ENCODE measurements around the gene SMARCD2.
"Not testable (repeated sequence)": the region's sequence is repeated elsewhere in the genome, so short reads cannot be mapped to it uniquely, and the experiment has no call there.

Gene SMARCD2

DNA sequence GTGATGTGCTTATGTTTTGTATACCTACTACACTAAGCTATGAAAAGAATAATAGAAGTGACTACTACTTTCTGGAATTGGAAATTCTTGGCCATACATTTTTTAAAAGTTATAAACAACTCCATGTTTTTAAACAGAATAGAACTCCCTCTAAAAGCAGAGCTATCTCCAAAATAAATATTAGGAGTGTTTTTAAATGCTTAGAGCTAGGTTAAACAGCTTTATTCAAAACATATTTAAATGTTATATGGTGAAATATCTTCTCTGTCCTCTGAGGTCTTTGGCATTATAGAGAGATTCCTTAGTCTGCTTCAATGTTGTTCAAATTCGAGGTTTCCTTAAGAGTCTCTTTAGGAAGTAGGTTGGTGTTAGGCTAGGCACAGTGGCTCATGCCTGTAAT, 38.2 kb downstream of the SMARCD2 start:
- H3K9ac ChIP-seq (ENCODE audit: insufficient read length) = no peak overlapping the region
- H3K9me3 ChIP-seq (ENCODE audit: low read depth, low read length) = no peaks in the 10 kb centered on the region
- H3K27ac ChIP-seq = no peak overlapping the region
- H3K36me3 ChIP-seq (ENCODE audit: insufficient read depth, low read length) = peaks cover 95% of the 10 kb centered on the region
- no peak for DNase-seq (ENCODE audit: low read depth, low spot score)
- no peak for TF ChIP-seq EZH2 (IDR thresholded peaks at IDR 0.05)
- TF ChIP-seq FOXP2 (optimal IDR thresholded peaks at IDR 0.05; ENCODE audit: control extremely low read depth, extremely low read length, insufficient read depth) = no peak
- no peak for TF ChIP-seq POLR2AphosphoS5 (IDR thresholded peaks at IDR 0.05; ENCODE audit: borderline replicate concordance, low read depth, low read length)
- H3K4me3 ChIP-seq = no peak overlapping the region

DNA sequence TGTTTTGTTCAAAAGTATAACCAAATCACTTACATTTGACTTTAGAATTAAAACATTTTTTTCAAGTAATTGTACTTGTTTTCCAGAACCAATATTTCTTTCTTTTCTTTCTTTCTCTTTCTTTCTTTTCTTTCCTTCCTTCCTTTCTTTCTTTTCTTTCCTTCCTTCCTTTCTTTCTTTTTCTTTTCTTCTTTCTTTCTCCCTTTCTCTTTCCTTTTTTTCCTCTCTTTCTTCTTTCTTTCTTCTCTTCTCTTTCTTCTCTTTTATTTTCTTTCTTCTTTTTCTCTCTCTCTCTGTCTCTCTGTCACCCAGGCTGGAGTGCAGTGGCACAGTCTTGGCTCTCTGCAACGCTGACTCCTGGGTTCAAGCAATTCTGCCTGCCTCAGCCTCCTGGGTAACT, 41.7 kb downstream of the SMARCD2 start:
- no peak overlapping the region for H3K27ac ChIP-seq
- TF ChIP-seq EZH2 (IDR thresholded peaks at IDR 0.05) (no peak), FOXP2 (optimal IDR thresholded peaks at IDR 0.05; ENCODE audit: control extremely low read depth, extremely low read length, insufficient read depth) (no peak), POLR2AphosphoS5 (IDR thresholded peaks at IDR 0.05; ENCODE audit: borderline replicate concordance, low read depth, low read length) (no peak)
- no peak for DNase-seq (ENCODE audit: low read depth, low spot score)
- peaks cover 96% of the 10 kb centered on the region for H3K36me3 ChIP-seq (ENCODE audit: insufficient read depth, low read length)
- no peaks in the 10 kb centered on the region for H3K9me3 ChIP-seq (ENCODE audit: low read depth, low read length)
- H3K9ac ChIP-seq (ENCODE audit: insufficient read length) = no peak overlapping the region
- H3K4me3 ChIP-seq = no peak overlapping the region

DNA sequence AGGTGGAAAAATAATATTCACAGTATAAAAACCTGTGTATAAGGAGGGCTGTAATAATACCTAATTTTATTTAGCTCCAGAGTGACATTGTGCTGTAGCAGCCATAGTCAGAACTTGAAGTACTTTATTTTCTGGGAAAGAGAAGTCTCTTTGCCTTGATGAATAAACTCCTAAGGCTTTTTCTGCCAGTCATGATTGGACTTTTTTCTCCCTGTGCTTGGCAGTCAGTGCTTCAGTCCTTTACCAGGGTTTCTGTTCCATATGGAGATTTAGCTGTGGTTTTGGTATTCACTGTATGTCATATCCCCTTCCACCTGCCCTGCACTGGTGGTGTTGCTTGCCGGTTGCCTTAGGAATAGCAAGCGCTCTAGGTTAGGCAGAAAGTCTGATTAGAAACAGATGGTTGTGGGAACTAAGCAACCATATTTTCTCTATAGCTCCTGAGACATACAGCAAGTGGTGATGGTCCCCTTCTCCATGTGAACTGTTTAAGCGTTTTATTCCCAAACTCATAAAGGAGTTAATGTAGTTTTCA, 43.8 kb downstream of the SMARCD2 start:
- H3K36me3 ChIP-seq (ENCODE audit: insufficient read depth, low read length) = peaks cover 97% of the 10 kb centered on the region

DNA sequence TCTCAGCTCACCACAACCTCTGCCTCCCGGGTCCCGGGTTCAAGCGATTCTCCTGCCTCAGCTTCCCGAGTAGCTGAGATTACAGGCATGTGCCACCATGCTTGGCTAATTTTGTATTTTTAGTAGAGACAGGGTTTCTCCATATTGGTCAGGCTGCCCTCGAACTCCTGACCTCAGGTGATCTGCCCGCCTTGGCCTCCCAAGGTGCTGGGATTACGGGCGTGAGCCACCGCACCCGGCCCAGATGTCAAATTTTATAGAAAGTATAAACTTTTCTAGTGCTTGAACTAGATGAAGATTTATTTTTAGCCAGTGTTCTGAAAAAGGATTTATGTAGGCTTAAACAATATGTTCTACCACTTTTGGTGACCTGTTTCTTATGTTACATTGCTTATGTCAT, 46.1 kb downstream of the SMARCD2 start:
- H3K27ac ChIP-seq; DNase-seq (ENCODE audit: low read depth, low spot score); H3K9ac ChIP-seq (ENCODE audit: insufficient read length); H3K9me3 ChIP-seq (ENCODE audit: low read depth, low read length); H3K4me3 ChIP-seq: not testable (repeated sequence)
- H3K36me3 ChIP-seq (ENCODE audit: insufficient read depth, low read length) = peaks cover 99% of the 10 kb centered on the region

More for the DNA sequence above, 43.8 kb downstream of the SMARCD2 start:
- TF ChIP-seq FOXP2 (optimal IDR thresholded peaks at IDR 0.05; ENCODE audit: control extremely low read depth, extremely low read length, insufficient read depth) = no peak
- TF ChIP-seq POLR2AphosphoS5 (IDR thresholded peaks at IDR 0.05; ENCODE audit: borderline replicate concordance, low read depth, low read length) = no peak
- no peak for TF ChIP-seq EZH2 (IDR thresholded peaks at IDR 0.05)
- Histone ChIP-seq H3K9me3 (ENCODE audit: low read depth, low read length) (no peaks in the 10 kb centered on the region), H3K27ac (no peak overlapping the region), H3K4me3 (no peak overlapping the region), H3K9ac (ENCODE audit: insufficient read length) (no peak overlapping the region)
- no peak for DNase-seq (ENCODE audit: low read depth, low spot score)

DNA sequence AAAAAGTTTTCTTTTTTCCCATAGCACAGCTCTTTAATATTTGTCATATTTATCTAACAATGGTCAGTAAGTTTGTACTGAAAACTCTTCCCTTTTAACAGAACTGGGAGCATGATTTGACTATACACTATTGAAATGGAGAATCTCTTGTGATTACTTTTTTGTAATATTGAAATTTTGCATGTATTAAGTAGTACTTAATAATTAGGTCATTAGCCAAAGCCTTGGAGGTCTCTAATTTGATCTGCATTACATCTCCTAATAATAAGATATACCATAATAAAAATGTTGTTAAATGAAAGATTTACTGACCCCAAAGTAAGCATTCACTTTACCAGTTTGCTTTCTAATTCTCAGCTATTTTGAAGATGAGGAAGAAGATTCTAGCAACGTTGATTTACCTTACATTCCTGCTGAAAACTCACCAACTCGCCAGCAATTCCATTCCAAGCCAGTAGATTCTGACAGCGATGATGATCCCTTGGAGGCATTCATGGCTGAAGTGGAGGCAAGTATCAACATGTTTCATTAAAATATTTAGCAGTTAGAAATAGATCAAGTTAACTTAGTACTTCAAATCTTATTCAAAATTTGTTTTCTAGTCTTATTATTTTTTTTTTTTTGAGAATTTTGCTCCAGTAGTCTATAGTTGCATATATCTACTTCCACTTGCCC, 50.3 kb downstream of the SMARCD2 start:
- H3K36me3 ChIP-seq (ENCODE audit: insufficient read depth, low read length) = peaks cover 97% of the 10 kb centered on the region

DNA sequence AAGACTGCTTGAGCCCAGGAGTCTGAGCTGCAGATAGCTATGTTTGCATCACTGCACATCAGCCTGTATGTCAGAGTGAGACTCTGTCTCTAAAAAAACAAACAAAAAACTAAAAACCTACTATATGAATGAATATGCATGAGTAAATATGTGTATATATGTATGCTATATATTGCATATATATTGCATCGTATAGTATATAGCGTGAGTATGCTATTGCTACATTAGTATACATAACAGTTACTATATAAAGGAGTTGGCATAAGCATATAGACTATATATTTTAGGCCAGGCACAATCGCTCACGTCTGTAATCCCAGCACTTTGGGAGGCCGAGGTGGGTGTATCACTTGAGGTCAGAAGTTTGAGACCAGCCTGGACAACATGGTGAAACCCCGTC, 52.4 kb downstream of the SMARCD2 start:
- Histone ChIP-seq H3K36me3 (ENCODE audit: insufficient read depth, low read length) (peaks cover 97% of the 10 kb centered on the region), H3K27ac (peak overlapping the region; percentile 58; the same call in 1 of the 2 replicates), H3K9me3 (ENCODE audit: low read depth, low read length) (no peaks in the 10 kb centered on the region), H3K4me3 (no peak overlapping the region), H3K9ac (ENCODE audit: insufficient read length) (no peak overlapping the region)
- no peak for TF ChIP-seq POLR2AphosphoS5 (IDR thresholded peaks at IDR 0.05; ENCODE audit: borderline replicate concordance, low read depth, low read length)
- no peak for TF ChIP-seq FOXP2 (optimal IDR thresholded peaks at IDR 0.05; ENCODE audit: control extremely low read depth, extremely low read length, insufficient read depth)
- no peak for TF ChIP-seq EZH2 (IDR thresholded peaks at IDR 0.05)
- no peak for DNase-seq (ENCODE audit: low read depth, low spot score)

More for the DNA sequence above, 50.3 kb downstream of the SMARCD2 start:
- 0 out of 2 replicates have a peak overlapping the region, but pooled peaks have one; percentile 9 for H3K27ac ChIP-seq
- no peak for TF ChIP-seq EZH2 (IDR thresholded peaks at IDR 0.05)
- no peak for TF ChIP-seq FOXP2 (optimal IDR thresholded peaks at IDR 0.05; ENCODE audit: control extremely low read depth, extremely low read length, insufficient read depth)
- TF ChIP-seq POLR2AphosphoS5 (IDR thresholded peaks at IDR 0.05; ENCODE audit: borderline replicate concordance, low read depth, low read length) = no peak
- H3K9me3 ChIP-seq (ENCODE audit: low read depth, low read length) = no peaks in the 10 kb centered on the region
- H3K4me3 ChIP-seq = no peak overlapping the region
- no peak for DNase-seq (ENCODE audit: low read depth, low spot score)
- no peak overlapping the region for H3K9ac ChIP-seq (ENCODE audit: insufficient read length)

DNA sequence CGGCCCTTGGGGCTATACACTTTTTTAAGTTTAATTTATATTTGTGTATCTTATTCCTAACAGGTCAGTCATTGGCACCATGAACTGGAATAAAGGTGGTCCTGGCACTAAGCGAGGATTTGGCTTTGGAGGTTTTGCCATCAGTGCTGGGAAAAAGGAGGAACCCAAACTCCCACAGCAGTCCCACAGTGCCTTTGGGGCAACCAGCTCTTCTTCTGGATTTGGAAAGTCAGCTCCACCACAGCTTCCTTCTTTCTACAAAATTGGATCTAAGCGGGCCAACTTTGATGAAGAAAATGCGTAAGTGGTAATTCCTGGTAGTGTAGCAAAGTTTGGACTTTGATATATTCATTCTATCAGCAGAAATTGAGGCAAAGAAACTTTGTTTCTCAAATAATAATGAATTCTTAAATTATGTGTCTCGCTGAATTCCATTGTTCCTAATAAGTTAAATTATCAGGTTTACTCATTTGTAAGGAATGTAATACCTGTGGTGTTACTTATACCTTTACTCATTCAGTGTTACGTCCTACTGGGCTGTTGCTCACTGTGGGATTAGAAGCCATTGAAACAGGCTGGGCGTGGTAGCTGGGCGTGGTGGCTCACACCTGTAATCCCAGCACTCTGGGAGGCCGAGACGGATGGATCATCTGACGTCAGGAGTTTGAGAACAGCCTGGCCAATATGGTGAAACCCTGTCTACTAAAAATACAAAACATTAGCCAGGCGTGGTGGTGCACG, 55.3 kb downstream of the SMARCD2 start:
- H3K9me3 ChIP-seq (ENCODE audit: low read depth, low read length) = no peaks in the 10 kb centered on the region
- TF ChIP-seq POLR2AphosphoS5 (IDR thresholded peaks at IDR 0.05; ENCODE audit: borderline replicate concordance, low read depth, low read length) (no peak), EZH2 (IDR thresholded peaks at IDR 0.05) (no peak)
- no peak overlapping the region for H3K9ac ChIP-seq (ENCODE audit: insufficient read length)
- H3K4me3 ChIP-seq = no peak overlapping the region
- no peak overlapping the region for H3K27ac ChIP-seq
- H3K36me3 ChIP-seq (ENCODE audit: insufficient read depth, low read length) = peaks cover 97% of the 10 kb centered on the region
- DNase-seq (ENCODE audit: low read depth, low spot score) = no peak

DNA sequence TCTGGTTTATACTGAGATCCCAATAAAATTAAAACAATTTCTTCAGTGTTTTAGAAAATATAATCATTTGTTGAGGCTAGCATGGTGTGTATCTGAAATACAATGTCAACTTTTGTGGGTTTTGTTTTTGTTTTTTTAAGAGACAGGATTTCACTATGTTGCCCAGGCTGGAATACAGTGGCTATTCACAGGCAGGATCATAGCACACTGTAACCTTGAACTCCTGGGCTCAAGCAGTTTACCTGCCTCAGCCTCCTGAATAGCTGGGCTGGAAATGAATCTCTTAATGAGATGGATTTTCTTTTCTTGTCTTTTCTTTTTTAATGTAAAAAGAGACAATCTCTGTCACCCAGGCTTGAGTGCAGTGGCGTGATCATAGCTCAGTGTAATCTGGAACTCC, 56.4 kb downstream of the SMARCD2 start:
- H3K27ac ChIP-seq = no peak overlapping the region
- TF ChIP-seq EZH2 (IDR thresholded peaks at IDR 0.05) (no peak), FOXP2 (optimal IDR thresholded peaks at IDR 0.05; ENCODE audit: control extremely low read depth, extremely low read length, insufficient read depth) (no peak), POLR2AphosphoS5 (IDR thresholded peaks at IDR 0.05; ENCODE audit: borderline replicate concordance, low read depth, low read length) (no peak)
- H3K9me3 ChIP-seq (ENCODE audit: low read depth, low read length) = no peaks in the 10 kb centered on the region
- no peak overlapping the region for H3K4me3 ChIP-seq
- peaks cover 89% of the 10 kb centered on the region for H3K36me3 ChIP-seq (ENCODE audit: insufficient read depth, low read length)
- no peak for DNase-seq (ENCODE audit: low read depth, low spot score)
- H3K9ac ChIP-seq (ENCODE audit: insufficient read length) = no peak overlapping the region

Measured in SK-N-MC (cell line).